Measurements from ENCODE around the gene HNRNPA2B1.

Gene HNRNPA2B1

GRCh38 chr7:26227987-26228386 is 27.4 kb upstream of the HNRNPA2B1 start:
- no peak overlapping the region for H3K4me3 ChIP-seq (ENCODE audit: low read depth, low read length)
- DNase-seq (ENCODE audit: low read depth), result no peak
- no peak for TF ChIP-seq CTCF (conservative IDR thresholded peaks at IDR 0.05; ENCODE audit: low read depth, low read length)

GRCh38 chr7:26224359-26224758 is 23.8 kb upstream of the HNRNPA2B1 start:
- TF ChIP-seq CTCF (conservative IDR thresholded peaks at IDR 0.05; ENCODE audit: low read depth, low read length), result no peak
- no peak overlapping the region for H3K4me3 ChIP-seq (ENCODE audit: low read depth, low read length)
- no peak for DNase-seq (ENCODE audit: low read depth)

GRCh38 chr7:26216049-26216448 is 15.5 kb upstream of the HNRNPA2B1 start:
- TF ChIP-seq CTCF (conservative IDR thresholded peaks at IDR 0.05; ENCODE audit: low read depth, low read length), result no peak
- H3K4me3 ChIP-seq (ENCODE audit: low read depth, low read length), result no peak overlapping the region

DNA sequence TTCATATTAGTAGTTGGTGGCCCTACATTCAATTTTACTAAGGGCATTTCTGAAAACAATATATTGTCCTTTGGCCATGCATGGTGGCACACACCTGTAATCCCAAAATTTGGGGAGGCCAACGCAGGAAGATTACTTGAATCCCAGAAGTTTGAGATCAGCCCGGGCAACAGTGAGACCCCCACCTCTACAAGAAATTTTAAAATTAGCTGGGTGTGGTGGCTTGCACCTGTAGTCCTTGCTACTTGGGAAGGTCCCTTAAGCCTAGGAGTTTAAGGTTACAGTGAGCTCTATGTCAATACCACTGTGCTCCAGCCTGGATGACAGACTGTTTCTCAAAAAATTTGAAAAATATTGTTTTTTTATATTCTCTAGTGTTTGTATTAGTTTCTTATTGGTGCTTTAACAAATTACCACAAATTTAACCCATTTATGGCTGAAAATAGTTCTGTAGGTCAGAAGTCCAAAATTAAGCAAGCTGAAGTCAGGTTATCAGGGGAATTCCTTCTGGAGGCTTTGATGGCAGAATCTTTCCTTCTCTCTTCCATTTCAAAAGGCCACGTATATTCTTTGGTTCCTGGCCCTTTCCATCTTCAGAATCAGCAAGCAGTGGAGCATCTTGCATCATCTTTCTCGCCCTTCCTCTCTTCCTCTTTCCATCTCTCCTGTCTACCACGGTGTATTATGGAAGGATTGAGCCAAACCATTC is 13.4 kb upstream of the HNRNPA2B1 start:
- no peak overlapping the region for H3K4me3 ChIP-seq (ENCODE audit: low read depth, low read length)
- no peak for DNase-seq (ENCODE audit: low read depth)
- TF ChIP-seq CTCF (conservative IDR thresholded peaks at IDR 0.05; ENCODE audit: low read depth, low read length), result no peak

More at GRCh38 chr7:26216049-26216448, 15.5 kb upstream of the HNRNPA2B1 start:
- no peak for DNase-seq (ENCODE audit: low read depth)

DNA sequence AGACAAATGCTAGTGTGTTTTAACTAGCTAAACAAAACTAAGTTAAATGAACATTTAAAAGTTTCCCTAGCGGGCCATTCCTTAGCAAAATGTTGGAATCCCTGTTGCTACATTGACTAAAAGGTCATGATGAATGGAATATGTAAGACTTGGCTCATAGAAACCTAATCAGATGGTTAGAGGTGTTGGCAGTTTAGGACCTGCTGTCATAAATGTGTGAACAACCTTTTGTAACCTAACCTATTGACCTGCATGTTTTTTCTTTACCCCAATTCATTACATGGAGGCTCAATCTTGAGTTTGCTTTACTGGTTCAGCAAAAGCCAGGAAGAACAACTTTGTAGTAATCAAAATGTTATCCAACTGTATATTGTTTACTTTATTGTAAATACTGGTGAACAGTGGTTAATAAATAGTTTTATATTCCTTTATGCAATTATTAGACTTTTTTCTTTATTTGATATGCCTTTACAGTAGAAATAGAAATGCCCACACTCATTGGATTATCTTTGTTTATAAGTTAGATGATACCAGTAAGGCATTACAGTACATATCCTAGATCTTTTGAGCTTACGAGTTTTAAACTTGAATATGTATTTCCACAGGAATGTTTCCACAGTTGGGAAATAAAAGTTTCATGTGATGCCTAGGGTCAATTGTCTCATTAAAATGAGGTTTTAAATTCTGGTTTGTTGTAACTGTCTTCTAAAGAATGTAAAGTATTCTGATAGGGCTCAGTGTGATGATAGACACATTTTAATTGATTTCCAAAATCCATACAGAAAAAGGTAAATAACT is 12.6 kb upstream of the HNRNPA2B1 start:
- TF ChIP-seq CTCF (conservative IDR thresholded peaks at IDR 0.05; ENCODE audit: low read depth, low read length), result no peak
- H3K4me3 ChIP-seq (ENCODE audit: low read depth, low read length), result no peak overlapping the region
- DNase-seq (ENCODE audit: low read depth), result no peak

- DNase-seq (ENCODE audit: low read depth), result no peak
- TF ChIP-seq CTCF (conservative IDR thresholded peaks at IDR 0.05; ENCODE audit: low read depth, low read length), result no peak
- no peak overlapping the region for H3K4me3 ChIP-seq (ENCODE audit: low read depth, low read length)
Measured at GRCh38 chr7:26208040-26208439, 7.5 kb upstream of the HNRNPA2B1 start.
